OCI-LY3 (cell line): ENCODE measurements around the gene TBC1D25.

Experiments used
- CTCF ChIP-seq: fragments of 200-600, 300-600 bp; sonication (generic); IDR thresholded peaks from 2 replicates; pipeline ENCODE4 v1.5.1; 2014; ENCODE audit warnings: antibody characterized with exemption, low read length, low read depth
- EZH2phosphoT487 ChIP-seq: fragments of 200-600 bp; shearing (Covaris generic); IDR thresholded peaks from 2 replicates; pipeline ENCODE4 v1.6.1; 2018; ENCODE audit warnings: antibody characterized with exemption, mixed run types, low read depth

GRCh38 chrX:48489892-48490291, 49.6 kb upstream of the TBC1D25 start:
- TF ChIP-seq EZH2phosphoT487 = no peak
- no peak for TF ChIP-seq CTCF
